Lower leg skin (tissue), 3 donors: Measurements from ENCODE around the gene SH2D5.

Experiments used
- POLR2A ChIP-seq, 2 donors: fragments of 450-650 bp; IDR thresholded peaks; one replicate each; pipeline ENCODE4 v1.6.1; 2016 to 2017; ENCODE audit warnings: antibody characterized with exemption in 2 of 2, mild to moderate bottlenecking in 1 of 2, moderate library complexity in 1 of 2
- TF ChIP-seq, protein P1 (sequence below), 3 donors: fragments of 450-650 bp; IDR thresholded peaks; one replicate each; pipeline ENCODE4 v1.5.1; 2016; ENCODE audit warnings: antibody characterized with exemption in 3 of 3, mild to moderate bottlenecking in 3 of 3, moderate library complexity in 2 of 3

GRCh38 chr1:20706841-20707240 lies 25.7 kb downstream of the SH2D5 start:
- TF ChIP-seq, protein P1, sequence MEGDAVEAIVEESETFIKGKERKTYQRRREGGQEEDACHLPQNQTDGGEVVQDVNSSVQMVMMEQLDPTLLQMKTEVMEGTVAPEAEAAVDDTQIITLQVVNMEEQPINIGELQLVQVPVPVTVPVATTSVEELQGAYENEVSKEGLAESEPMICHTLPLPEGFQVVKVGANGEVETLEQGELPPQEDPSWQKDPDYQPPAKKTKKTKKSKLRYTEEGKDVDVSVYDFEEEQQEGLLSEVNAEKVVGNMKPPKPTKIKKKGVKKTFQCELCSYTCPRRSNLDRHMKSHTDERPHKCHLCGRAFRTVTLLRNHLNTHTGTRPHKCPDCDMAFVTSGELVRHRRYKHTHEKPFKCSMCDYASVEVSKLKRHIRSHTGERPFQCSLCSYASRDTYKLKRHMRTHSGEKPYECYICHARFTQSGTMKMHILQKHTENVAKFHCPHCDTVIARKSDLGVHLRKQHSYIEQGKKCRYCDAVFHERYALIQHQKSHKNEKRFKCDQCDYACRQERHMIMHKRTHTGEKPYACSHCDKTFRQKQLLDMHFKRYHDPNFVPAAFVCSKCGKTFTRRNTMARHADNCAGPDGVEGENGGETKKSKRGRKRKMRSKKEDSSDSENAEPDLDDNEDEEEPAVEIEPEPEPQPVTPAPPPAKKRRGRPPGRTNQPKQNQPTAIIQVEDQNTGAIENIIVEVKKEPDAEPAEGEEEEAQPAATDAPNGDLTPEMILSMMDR (IDR thresholded peaks at IDR 0.05): no peak
- TF ChIP-seq POLR2A (IDR thresholded peaks at IDR 0.05): no peak
